AG09319 (cell line): ENCODE results near the gene ANKRD33.

Experiments used
- DNase-seq: peaks from one replicate; pipeline ENCODE4 v3.0.0-alpha.2; 2010; ENCODE audit warnings: low read depth; ENCODE audit errors: extremely low read depth
- TF ChIP-seq, protein P1 (sequence below): IDR thresholded peaks from 2 replicates; pipeline ENCODE4 v1.5.1; 2011; ENCODE audit warnings: low read depth, mild to moderate bottlenecking, inconsistent platforms, low read length, moderate library complexity

Gene ANKRD33

DNA sequence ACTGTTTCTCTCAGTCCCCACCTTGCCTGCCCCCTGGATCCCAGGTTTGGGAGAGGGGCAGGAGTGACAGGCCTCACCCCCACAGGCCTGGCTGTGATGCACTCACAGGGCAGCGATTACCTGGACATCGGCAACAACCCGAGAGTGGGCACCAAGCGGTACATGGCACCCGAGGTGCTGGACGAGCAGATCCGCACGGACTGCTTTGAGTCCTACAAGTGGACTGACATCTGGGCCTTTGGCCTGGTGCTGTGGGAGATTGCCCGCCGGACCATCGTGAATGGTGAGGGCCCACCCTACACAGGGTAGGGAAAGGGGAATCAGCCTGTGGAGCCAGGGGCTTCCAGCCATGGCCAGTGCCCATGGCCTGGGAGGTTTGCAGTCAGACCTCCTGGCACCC, 28.0 kb downstream of the ANKRD33 start:
- no peak for DNase-seq
- TF ChIP-seq, protein P1, sequence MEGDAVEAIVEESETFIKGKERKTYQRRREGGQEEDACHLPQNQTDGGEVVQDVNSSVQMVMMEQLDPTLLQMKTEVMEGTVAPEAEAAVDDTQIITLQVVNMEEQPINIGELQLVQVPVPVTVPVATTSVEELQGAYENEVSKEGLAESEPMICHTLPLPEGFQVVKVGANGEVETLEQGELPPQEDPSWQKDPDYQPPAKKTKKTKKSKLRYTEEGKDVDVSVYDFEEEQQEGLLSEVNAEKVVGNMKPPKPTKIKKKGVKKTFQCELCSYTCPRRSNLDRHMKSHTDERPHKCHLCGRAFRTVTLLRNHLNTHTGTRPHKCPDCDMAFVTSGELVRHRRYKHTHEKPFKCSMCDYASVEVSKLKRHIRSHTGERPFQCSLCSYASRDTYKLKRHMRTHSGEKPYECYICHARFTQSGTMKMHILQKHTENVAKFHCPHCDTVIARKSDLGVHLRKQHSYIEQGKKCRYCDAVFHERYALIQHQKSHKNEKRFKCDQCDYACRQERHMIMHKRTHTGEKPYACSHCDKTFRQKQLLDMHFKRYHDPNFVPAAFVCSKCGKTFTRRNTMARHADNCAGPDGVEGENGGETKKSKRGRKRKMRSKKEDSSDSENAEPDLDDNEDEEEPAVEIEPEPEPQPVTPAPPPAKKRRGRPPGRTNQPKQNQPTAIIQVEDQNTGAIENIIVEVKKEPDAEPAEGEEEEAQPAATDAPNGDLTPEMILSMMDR: no peak

DNA sequence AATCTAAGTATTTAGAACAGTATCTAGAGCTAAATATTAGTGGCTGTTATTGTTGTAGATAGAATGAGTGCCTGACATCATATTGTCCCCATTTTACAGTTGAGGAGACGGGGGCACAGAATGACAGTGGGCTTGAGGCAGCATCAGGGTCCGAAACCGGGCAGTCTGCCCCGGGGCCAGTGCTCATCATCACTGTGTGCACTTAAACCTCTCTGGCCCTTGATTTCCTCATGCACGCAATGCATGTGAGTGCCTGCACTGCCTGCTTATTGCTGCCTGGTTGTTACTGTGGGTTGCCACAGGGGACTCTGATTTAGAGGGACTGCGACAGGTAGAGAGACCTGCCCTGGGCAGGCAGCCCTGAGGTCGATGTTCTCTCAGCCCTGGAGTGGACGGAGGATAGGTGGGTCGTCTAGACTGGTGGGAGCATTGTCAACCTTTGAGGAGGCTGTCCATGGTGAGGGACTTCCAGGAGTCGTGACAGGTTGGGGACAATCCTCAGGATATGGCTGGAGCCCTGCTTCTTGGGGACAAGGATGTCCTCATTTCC, 29.2 kb downstream of the ANKRD33 start:
- no peak for DNase-seq
- TF ChIP-seq, protein P1: no peak

DNA sequence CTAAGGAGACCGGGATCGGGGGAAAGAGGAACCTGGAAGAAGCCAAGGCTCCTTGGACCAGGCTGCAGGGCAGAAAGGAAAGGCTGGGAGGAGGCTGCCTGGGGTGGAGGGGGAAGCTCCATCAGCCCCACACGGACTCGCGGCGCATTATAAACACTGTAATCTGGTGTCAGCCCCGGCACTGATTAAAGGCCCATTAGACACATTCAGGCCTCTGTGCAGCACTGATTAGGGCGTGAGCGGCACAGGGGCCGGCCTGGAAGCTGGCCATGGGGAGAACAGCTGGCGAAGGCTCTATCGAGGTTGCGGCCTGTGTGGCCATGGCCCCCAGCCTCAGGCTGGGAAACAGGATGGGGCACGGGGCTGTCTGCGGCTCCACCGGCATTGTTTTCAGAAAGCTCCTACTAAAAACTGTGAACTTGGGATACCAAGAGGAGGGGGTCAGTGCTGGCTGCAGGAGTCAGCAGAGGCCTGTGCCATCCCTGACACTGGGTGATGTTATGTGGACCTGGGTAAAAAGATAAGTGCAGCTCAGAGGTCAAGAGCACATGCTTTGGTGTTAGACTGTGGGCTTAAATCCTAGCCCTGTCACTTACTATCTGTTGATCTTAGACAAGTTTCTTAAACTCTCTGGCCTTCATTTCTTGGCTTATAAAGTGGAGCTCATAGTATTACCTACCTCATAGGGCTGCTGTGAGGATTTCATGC, 30.0 kb downstream of the ANKRD33 start:
- TF ChIP-seq, protein P1: no peak
- DNase-seq: no peak

DNA sequence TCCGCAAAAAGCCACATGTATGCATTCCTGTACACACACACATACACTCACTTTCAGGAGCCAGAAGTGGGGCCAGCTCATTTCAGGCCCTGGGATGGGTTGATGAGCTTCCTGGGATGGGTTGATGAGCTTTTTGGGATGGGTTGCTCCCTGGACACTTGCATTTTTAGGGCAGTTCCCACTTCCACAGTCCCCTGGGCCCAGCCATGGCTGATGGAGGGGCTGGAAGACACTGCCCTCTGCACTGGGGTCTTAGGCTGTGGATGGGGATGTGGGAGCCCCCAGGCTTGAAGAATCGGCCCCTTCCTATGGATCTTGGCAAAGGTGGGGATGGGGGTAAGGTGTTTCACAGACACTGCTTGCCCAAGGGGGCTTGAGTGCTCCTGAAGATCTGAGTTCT, 32.1 kb downstream of the ANKRD33 start:
- DNase-seq: no peak
- TF ChIP-seq, protein P1: no peak

DNA sequence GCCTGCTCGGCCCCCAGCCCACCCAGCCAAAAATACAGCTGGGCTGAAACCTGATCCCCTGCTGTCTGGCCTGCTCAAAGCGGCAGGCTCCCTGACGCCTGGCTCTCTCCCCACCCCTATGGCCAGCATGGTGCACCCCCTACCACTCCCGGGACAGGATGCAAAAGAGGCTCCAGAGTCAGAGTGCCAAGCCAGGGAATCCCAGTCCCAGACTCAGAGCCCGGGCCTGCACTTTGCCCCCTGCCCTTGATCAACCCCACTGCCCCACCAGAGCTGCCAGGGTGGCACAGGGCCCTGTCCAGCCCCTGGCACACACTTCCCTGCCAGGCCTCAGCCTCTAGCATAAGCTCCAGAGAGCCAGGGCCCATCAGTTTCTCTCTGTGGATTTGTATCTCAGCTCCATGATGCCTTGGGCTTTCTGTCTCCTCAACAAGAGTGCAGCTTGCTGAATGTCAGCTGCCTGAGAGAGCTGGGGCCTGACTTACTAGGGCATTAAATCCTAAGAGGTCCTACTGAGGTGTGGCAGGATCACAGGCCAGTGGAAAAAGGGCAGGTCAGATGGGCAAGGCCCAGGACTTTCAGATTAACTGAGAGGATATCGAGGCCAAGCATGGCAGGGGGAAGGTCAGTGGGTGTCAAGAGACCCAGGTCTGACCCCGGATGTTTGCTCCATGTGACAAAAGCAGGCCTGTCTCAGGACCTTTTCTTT, 33.3 kb downstream of the ANKRD33 start:
- TF ChIP-seq, protein P1: no peak
- no peak for DNase-seq

DNA sequence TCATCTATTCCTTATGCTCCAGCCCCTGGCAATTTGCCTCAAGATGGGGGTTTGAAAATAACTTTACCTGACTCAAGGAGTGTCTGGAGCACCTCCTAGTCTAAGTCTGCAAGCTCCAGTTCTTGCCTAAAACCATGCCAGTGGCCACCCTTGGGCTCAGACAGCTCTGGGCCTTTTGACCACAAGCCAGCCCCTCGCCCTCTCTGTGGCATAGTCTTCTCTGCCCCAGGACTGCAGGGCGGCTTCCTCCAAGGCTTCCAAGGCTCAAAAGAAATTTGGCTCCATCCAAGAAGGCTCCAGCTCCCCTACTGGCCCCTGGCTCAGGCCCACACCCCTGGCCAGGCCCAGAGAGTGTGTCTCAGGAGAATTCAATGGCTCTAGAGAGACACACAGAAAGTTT, 34.2 kb downstream of the ANKRD33 start:
- TF ChIP-seq, protein P1: no peak
- no peak for DNase-seq
